ENCODE data around the gene PPP2R5B.

GRCh38 chr11:64916040-64916774 is 8.3 kb upstream of the PPP2R5B start:
- TF ChIP-seq EZH2 (IDR thresholded peaks at IDR 0.05) = no peak
- no peak; the same call in 1 of the 2 replicates for TF ChIP-seq POLR2AphosphoS5 (IDR thresholded peaks at IDR 0.05; ENCODE audit: borderline replicate concordance, low read depth, low read length)
- peak; percentile 16 for TF ChIP-seq FOXP2 (optimal IDR thresholded peaks at IDR 0.05; ENCODE audit: control extremely low read depth, extremely low read length, insufficient read depth)
